GM12878 (cell line): Measurements from ENCODE around the gene RAMP1. TPM values are rescaled to one million over a fixed set of nuclear protein-coding genes. Genes with fewer than 3 reads are reported as not detected.

ENCODE experiments used
- ATAC-seq: fragments of 200-7000 bp; cut with Tn5 transposase; 3 replicates; pipeline ENCODE4 v1.9.1; 2020; ENCODE audit warnings: mild to moderate bottlenecking, moderate library complexity
- BruUV-seq: library from RNA; stranded (reverse); fragments of 400-500 nt; replicated peaks from 2 replicates; lab custom pipeline; 2021; lab: Mats Ljungman, UMichigan
- CTCF ChIA-PET: fragments of 300-600 bp; sonication (Branson Sonifier 250); formaldehyde crosslinking; extraction: SDS; loops from one replicate; lab custom pipeline; 2021; ENCODE audit warnings: inconsistent platforms; lab: Yijun Ruan, JAX
- POLR2A ChIA-PET: fragments of 350-600 bp; formaldehyde crosslinking; extraction: SDS; loops from one replicate; lab custom pipeline; 2021; ENCODE audit warnings: inconsistent platforms; lab: Charles Lee
- RAD21 ChIA-PET: fragments of 300-600 bp; sonication (Branson Sonifier 250); formaldehyde crosslinking; loops from one replicate; lab custom pipeline; 2023; ENCODE audit warnings: antibody characterized with exemption; ENCODE audit not compliant: unreplicated experiment; lab: Charles Lee
- SMC1A ChIA-PET: fragments of 300-600 bp; sonication (Branson Sonifier 250); formaldehyde crosslinking; loops from one replicate; lab custom pipeline; 2023; ENCODE audit not compliant: unreplicated experiment, uncharacterized antibody; lab: Charles Lee
- DNase-seq: peaks from one replicate; pipeline ENCODE4 v3.0.0-alpha.2; 2011; ENCODE audit warnings: low read depth, low spot score
- FAIRE-seq: peaks from 3 replicates; lab custom pipeline; 2011; peaks lifted over from hg19 to GRCh38; lab: Jason Lieb, UNC
- H2AFZ ChIP-seq: 2 replicates; pipeline ENCODE4 v1.6.0; 2011; ENCODE audit warnings: low read depth, low read length, control low read depth; ENCODE audit not compliant: control insufficient read depth
- H3K27ac ChIP-seq: 2 replicates; pipeline ENCODE4 v1.5.1; 2011; ENCODE audit warnings: control low read depth; ENCODE audit not compliant: control insufficient read depth, insufficient read depth
- H3K27me3 ChIP-seq, 2 experiments: replicated peaks in 1 of 2; 2 replicates each; pipeline versions ENCODE4 v1.6.0 to v1.6.1; 2011; ENCODE audit warnings: low read length in 1 of 2; ENCODE audit not compliant: control insufficient read depth in 2 of 2, insufficient read depth in 2 of 2
- H3K36me3 ChIP-seq, 2 experiments: 2 replicates each; pipeline ENCODE4 v1.5.1; 2011; ENCODE audit warnings: low read length in 1 of 2; ENCODE audit not compliant: control insufficient read depth in 2 of 2, insufficient read depth in 2 of 2
- H3K4me1 ChIP-seq: 2 replicates; pipeline ENCODE4 v1.6.1; 2011; ENCODE audit warnings: mild to moderate bottlenecking, low read length, moderate library complexity, mixed read lengths; ENCODE audit not compliant: control insufficient read depth, insufficient read depth
- H3K4me2 ChIP-seq: 2 replicates; pipeline ENCODE4 v1.6.0; 2011; ENCODE audit warnings: control low read depth; ENCODE audit not compliant: control insufficient read depth, insufficient read depth
- H3K4me3 ChIP-seq: fragments of 200-600 bp; sonication (generic); 2 replicates; pipeline ENCODE4 v1.5.1; 2016
- H3K79me2 ChIP-seq: 2 replicates; pipeline ENCODE4 v1.6.0; 2011; ENCODE audit warnings: low read length; ENCODE audit not compliant: control insufficient read depth, insufficient read depth
- H3K9ac ChIP-seq: 2 replicates; pipeline ENCODE4 v1.8.0; 2011; ENCODE audit warnings: low read length, control low read depth, mixed read lengths; ENCODE audit not compliant: control insufficient read depth, insufficient read depth
- H3K9me3 ChIP-seq: replicated peaks from 3 replicates; pipeline ENCODE4 v1.5.1; 2011; ENCODE audit warnings: mild to moderate bottlenecking, low read length; ENCODE audit not compliant: control insufficient read depth, insufficient read depth
- H4K20me1 ChIP-seq: 2 replicates; pipeline ENCODE4 v1.6.0; 2011; ENCODE audit not compliant: control insufficient read depth, insufficient read depth
- CREB1 ChIP-seq: IDR thresholded peaks from 2 replicates; pipeline ENCODE4 v1.6.1; 2012; ENCODE audit warnings: low read depth, mild to moderate bottlenecking, inconsistent platforms
- EZH2 ChIP-seq: IDR thresholded peaks from 2 replicates; pipeline ENCODE4 v1.6.1; 2012; ENCODE audit warnings: low read depth, mild to moderate bottlenecking, control low read depth, inconsistent platforms, low read length, borderline replicate concordance; ENCODE audit not compliant: control insufficient read depth
- HDGF ChIP-seq: fragments of 450-650 bp; IDR thresholded peaks from 2 replicates; pipeline ENCODE4 v1.6.1; 2016; ENCODE audit warnings: antibody characterized with exemption
- KLF5 ChIP-seq: fragments of 450-650 bp; IDR thresholded peaks from 2 replicates; pipeline ENCODE4 v1.6.1; 2014; ENCODE audit warnings: mild to moderate bottlenecking; ENCODE audit not compliant: partially characterized antibody
- LARP7 ChIP-seq: fragments of 450-650 bp; IDR thresholded peaks from 2 replicates; pipeline ENCODE4 v1.6.1; 2017; ENCODE audit warnings: mild to moderate bottlenecking
- PAX5 ChIP-seq: IDR thresholded peaks from 2 replicates; pipeline ENCODE4 v1.6.1; 2011; ENCODE audit warnings: low read depth, low read length, borderline replicate concordance
- RFX5 ChIP-seq: IDR thresholded peaks from 2 replicates; pipeline ENCODE4 v1.6.1; 2011; ENCODE audit warnings: low read depth, low read length, improper control_type of control experiment
- SRF ChIP-seq, 2 experiments: IDR thresholded peaks; 2 replicates each; pipeline ENCODE4 v1.6.1; 2011; ENCODE audit warnings: low read depth in 2 of 2, low read length in 2 of 2, mild to moderate bottlenecking in 1 of 2, moderate library complexity in 1 of 2
- TBL1XR1 ChIP-seq: IDR thresholded peaks from 2 replicates; pipeline ENCODE4 v1.6.1; 2012; ENCODE audit warnings: low read depth, low read length, improper control_type of control experiment
- WGBS: methylation state at CpG from one replicate; pipeline ENCODE4 v1.1.6; 2016; ENCODE audit warnings: low lambda C conversion rate; ENCODE audit not compliant: insufficient replicate concordance, insufficient coverage; ENCODE audit errors: missing lambda C conversion rate; 5-methylcytosine and 5-hydroxymethylcytosine counted together
- in situ Hi-C: fragments of 300-500 bp; cut with MboI; formaldehyde crosslinking; loops from 9 replicates; pipeline ENCODE4 v1.14.3; 2018; ENCODE audit warnings: mixed read lengths
- intact Hi-C: fragments of 100-400 bp; cut with micrococcal nuclease; formaldehyde crosslinking; loops from one replicate; pipeline ENCODE4 v1.14.2; 2022; ENCODE audit not compliant: unreplicated experiment
- polyA plus RNA-seq, 11 experiments: library from polyadenylated mRNA; depleted of rRNA in 4 of 11; unstranded in 6 of 11; stranded (reverse) in 5 of 11; fragments of >200 nt; fragmentation: Nextera tagmentation in 4 of 11; fragmentation: Illumina TruSeq in 1 of 11; extraction: Ambion mirVana in 4 of 11; extraction: Trizol in 1 of 11; gene quantifications; 1 replicate in 1 of 11; 2 replicates in 10 of 11; pipeline versions ENCODE4 v1.2.1 to v1.2.3, GENCODE V29; 2011 to 2016; ENCODE audit warnings: inconsistent platforms in 2 of 11, missing spikeins in 2 of 11, low read depth in 1 of 11
- total RNA-seq, 4 experiments: library from RNA; depleted of rRNA in 3 of 4; stranded (reverse); fragments of >200 nt in 3 of 4; fragmentation: Illumina TruSeq in 1 of 4; extraction: Trizol in 1 of 4; gene quantifications; 2 replicates each; pipeline versions ENCODE4 v1.2.1 to v1.2.3, GENCODE V29; 2013 to 2021

RAMP1 gene
- total and polyA plus RNA-seq, 10 of the 15 experiments (the other 5 are each of a cell fraction or from before 2014, with no cell fraction given), result 0.11 to 0.19 (median 0.12) TPM; not detected in 7

DNA sequence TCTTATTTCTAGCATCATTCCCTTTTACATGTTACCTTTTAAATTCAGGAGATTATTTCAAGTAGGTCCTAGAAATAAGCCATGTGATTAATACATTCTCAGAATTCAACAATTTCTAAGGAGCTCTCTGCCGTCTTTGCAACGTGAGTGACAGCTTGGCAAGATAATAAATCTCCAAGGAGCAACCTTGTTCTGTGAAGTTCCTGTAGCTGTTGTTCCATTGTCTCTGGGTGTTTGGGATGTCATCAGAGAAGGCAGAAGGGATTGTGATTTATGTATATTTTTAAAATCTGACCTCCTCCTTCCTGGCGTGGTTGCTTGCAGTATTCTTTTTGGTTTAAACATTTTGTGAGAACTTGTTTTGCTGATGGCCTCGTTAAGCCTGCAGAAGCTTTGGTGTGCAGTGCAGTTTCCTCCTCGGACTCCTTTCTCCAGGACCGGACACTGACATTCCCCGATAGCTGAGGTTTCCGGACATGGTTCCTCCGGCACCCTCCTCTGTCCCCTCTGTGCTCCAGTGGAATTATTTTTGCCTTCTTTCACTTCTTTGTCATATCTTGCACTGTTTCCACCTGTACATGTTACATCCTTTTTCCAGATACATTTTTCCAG, 33.7 kb downstream of the RAMP1 start:
- TF ChIP-seq CREB1, result no peak
- TF ChIP-seq EZH2, result no peak
- TF ChIP-seq PAX5, result no peak
- no peak for TF ChIP-seq HDGF
- TF ChIP-seq KLF5, result no peak
- TF ChIP-seq LARP7, result no peak
- TF ChIP-seq TBL1XR1, result no peak
- no peak for TF ChIP-seq RFX5
- no peak for TF ChIP-seq SRF (IDR thresholded peaks at IDR 0.05; ENCODE audit: low read depth in 2 of 2, low read length in 2 of 2)
- Histone ChIP-seq H2AFZ (no peak overlapping the region), H3K79me2 (no peaks in the 10 kb centered on the region), H3K4me1 (peaks cover under 1% of the 10 kb centered on the region), H3K9ac (no peak overlapping the region), H3K36me3 (no peaks in the 10 kb centered on the region), H3K4me3 (no peak overlapping the region), H4K20me1 (no peaks in the 10 kb centered on the region), H3K27ac (no peak overlapping the region), H3K4me2 (no peak overlapping the region), H3K9me3 (no peaks in the 10 kb centered on the region), H3K27me3 (no peaks in the 10 kb centered on the region)
- no peak for DNase-seq
- 67% methylated on average over 9 of the region's 9 CpGs for WGBS
- ATAC-seq, result no peak
- no peak for FAIRE-seq
- ChIA-PET RAD21 (interaction anchor here (0.6 kb wide), 1 partner anchor 200 kb away, joined by 3 read pairs; no protein-coding TSS in a partner anchor), SMC1A (interaction anchor here (0.8 kb wide), 1 partner anchor 136 kb away, joined by 5 read pairs; no protein-coding TSS in a partner anchor), CTCF (no interaction called here), POLR2A (interaction anchor here (0.7 kb wide), 1 partner anchor 310 kb away, joined by 3 read pairs; the partner anchor contains the start of gene ILKAP)
- in situ Hi-C loops (no loop called here), intact Hi-C loops (no loop called here)
- BruUV-seq, result no TSS peak
